Kidney epithelial cell (primary cell): ENCODE data around the gene PFDN5. TPM values are rescaled to one million over a fixed set of nuclear protein-coding genes. Genes with fewer than 3 reads are reported as not detected.
"Not testable (repeated sequence)": the region's sequence is repeated elsewhere in the genome, so short reads cannot be mapped to it uniquely, and the experiment has no call there.

Experiments used
- DNase-seq: peaks from one replicate; pipeline ENCODE4 v3.0.0-alpha.2; 2010; ENCODE audit warnings: low read depth
- H3K27me3 ChIP-seq: 2 replicates; pipeline ENCODE4 v1.6.0; 2011; ENCODE audit warnings: low read length; ENCODE audit not compliant: control insufficient read depth, insufficient read depth
- H3K36me3 ChIP-seq: 2 replicates; pipeline ENCODE4 v1.5.1; 2011; ENCODE audit warnings: low read length; ENCODE audit not compliant: control insufficient read depth, insufficient read depth
- H3K4me3 ChIP-seq: 2 replicates; pipeline ENCODE4 v1.5.1; 2011; ENCODE audit warnings: low read depth, mild to moderate bottlenecking, control low read depth, low read length
- total RNA-seq: library from RNA; depleted of rRNA; stranded (reverse); fragments of >200 nt; gene quantifications from 2 replicates; pipeline ENCODE4 v1.2.3, GENCODE V29; 2015
- TF ChIP-seq, protein P1 (sequence below): IDR thresholded peaks from 2 replicates; pipeline ENCODE4 v1.5.1; 2011; ENCODE audit warnings: mild to moderate bottlenecking, moderate library complexity, low read length, control low read depth, inconsistent platforms; ENCODE audit not compliant: insufficient read depth, poor library complexity, severe bottlenecking

The PFDN5 gene
- total RNA-seq, 1 donor from 2014 or later, result 301 TPM

DNA sequence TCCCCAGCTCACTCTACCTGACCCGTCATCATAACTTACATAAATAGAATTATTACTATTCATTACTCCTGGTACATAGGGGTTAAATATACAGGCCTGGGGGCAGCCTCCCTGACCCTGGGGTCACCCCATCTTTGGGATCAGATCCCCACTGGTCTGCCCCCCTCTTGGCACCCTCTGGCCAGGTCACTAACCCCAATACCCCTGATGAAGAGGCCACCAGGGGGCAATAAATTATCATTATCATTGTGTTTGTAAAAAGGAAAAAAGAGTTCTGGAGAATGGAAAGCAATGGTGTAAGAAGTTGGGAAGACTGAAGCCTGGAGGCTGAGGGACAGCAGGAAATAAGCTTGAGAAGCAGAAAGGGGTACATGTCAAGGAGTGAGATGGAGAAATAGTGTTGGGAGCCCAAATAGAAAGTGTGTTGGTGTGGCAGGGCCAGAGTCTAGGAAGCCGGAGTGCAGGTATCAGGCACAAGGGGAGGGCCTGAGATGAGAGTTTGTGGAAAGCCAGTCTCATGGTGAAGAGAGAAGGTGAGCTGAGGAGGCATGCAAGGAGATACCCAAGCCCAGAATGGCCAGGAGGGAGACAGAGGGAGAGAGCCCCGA, 32.2 kb downstream of the PFDN5 start:
- H3K4me3 ChIP-seq, result no peak overlapping the region

GRCh38 chr12:53328043-53328435, 32.7 kb downstream of the PFDN5 start:
- Histone ChIP-seq H3K4me3 (no peak overlapping the region), H3K27me3 (peaks cover 20% of the 10 kb centered on the region), H3K36me3 (no peaks in the 10 kb centered on the region)
- DNase-seq, result no peak
- TF ChIP-seq, protein P1, sequence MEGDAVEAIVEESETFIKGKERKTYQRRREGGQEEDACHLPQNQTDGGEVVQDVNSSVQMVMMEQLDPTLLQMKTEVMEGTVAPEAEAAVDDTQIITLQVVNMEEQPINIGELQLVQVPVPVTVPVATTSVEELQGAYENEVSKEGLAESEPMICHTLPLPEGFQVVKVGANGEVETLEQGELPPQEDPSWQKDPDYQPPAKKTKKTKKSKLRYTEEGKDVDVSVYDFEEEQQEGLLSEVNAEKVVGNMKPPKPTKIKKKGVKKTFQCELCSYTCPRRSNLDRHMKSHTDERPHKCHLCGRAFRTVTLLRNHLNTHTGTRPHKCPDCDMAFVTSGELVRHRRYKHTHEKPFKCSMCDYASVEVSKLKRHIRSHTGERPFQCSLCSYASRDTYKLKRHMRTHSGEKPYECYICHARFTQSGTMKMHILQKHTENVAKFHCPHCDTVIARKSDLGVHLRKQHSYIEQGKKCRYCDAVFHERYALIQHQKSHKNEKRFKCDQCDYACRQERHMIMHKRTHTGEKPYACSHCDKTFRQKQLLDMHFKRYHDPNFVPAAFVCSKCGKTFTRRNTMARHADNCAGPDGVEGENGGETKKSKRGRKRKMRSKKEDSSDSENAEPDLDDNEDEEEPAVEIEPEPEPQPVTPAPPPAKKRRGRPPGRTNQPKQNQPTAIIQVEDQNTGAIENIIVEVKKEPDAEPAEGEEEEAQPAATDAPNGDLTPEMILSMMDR, result no peak

More for the DNA sequence above, 32.2 kb downstream of the PFDN5 start:
- TF ChIP-seq, protein P1, result peak; percentile 22
- no peak for DNase-seq
- H3K36me3 ChIP-seq, result no peaks in the 10 kb centered on the region
- H3K27me3 ChIP-seq, result peaks cover 18% of the 10 kb centered on the region

- H3K27me3 ChIP-seq, result peaks cover 25% of the 10 kb centered on the region
- H3K4me3 ChIP-seq, result no peak overlapping the region
- DNase-seq, result no peak
- TF ChIP-seq, protein P1, result no peak
- no peaks in the 10 kb centered on the region for H3K36me3 ChIP-seq
Observed at GRCh38 chr12:53330671-53331070, 35.3 kb downstream of the PFDN5 start.

DNA sequence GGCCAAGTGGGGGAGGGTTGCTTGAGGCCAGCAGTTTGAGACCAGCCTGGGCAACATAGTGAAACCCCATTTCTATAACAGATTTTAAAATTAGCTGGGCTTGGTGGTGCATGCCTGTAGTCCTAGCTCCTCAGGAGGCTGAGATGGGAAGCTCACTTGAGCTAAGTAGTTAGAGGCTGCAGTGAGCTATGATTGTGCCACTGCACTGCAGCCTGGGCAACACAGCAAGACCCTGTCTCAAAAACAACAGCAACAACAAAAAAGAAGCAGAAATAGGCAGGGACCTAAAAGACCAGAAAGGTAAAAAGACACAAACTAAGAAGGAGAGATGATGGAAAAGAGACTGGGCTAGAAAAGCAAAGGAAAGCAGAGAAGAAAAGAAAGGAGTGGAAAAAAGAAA, 37.0 kb downstream of the PFDN5 start:
- not testable (repeated sequence) for DNase-seq, H3K36me3 ChIP-seq
- H3K27me3 ChIP-seq, result peaks cover 37% of the 10 kb centered on the region

GRCh38 chr12:53332744-53333143, 37.4 kb downstream of the PFDN5 start:
- Histone ChIP-seq H3K27me3 (peaks cover 41% of the 10 kb centered on the region), H3K36me3 (no peaks in the 10 kb centered on the region)
- TF ChIP-seq, protein P1, result no peak

More for the DNA sequence above, 37.0 kb downstream of the PFDN5 start:
- not testable (repeated sequence) for H3K4me3 ChIP-seq

DNA sequence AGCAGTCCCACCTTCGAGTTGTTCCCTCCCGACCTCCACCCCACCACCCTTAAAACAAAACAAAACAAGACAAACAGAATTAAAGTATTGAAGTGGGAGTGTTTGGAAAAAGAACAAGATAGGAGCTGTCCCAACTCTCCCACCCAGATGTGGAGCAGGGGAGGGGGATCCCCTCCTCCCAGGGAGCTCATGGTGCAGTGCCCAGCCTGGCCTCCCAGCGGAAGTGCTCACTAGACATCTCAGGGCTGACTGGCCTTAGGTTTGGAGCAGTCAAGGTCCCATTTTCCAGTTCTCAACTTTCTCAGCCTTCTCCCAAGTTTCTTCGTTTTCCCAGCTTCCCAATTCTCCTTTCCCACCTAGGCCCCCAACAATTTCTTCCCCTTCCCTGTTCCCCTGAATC, 37.9 kb downstream of the PFDN5 start:
- H3K4me3 ChIP-seq, result no peak overlapping the region
- DNase-seq, result no peak
- TF ChIP-seq, protein P1, result no peak
- H3K36me3 ChIP-seq, result no peaks in the 10 kb centered on the region
- H3K27me3 ChIP-seq, result peaks cover 40% of the 10 kb centered on the region

More at GRCh38 chr12:53332744-53333143, 37.4 kb downstream of the PFDN5 start:
- H3K4me3 ChIP-seq, result no peak overlapping the region
- DNase-seq, result no peak
